Superior temporal gyrus (tissue), 1 donor: ENCODE measurements around the gene CTAGE8.
"Not testable (repeated sequence)": the region's sequence is repeated elsewhere in the genome, so short reads cannot be mapped to it uniquely, and the experiment has no call there.

Experiments
- DNase-seq: peaks from one replicate; pipeline ENCODE4 v3.0.0-alpha.2; 2016; ENCODE audit errors: extremely low spot score

The CTAGE8 gene

DNA sequence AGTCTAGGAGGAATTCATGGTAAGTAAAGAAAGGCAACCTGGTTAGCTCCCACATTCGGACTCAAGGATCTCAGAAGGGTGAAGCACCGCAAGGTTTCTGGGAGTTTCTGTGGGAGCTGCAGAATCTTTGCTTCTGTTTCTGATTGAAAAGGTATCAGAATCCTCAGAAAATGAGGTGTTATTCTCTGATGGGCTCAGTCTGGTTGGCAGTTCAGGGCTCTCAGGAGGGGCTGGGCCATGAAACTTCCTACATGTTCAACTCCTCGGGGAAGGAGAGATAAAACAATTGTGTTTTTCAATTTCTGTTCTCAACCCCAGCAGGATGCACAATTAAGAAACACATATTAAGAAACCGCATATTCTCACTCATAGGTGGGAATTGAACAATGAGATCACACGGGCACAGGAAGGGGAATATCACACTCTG, 13.6 kb downstream of the CTAGE8 start:
- DNase-seq: no peak

DNA sequence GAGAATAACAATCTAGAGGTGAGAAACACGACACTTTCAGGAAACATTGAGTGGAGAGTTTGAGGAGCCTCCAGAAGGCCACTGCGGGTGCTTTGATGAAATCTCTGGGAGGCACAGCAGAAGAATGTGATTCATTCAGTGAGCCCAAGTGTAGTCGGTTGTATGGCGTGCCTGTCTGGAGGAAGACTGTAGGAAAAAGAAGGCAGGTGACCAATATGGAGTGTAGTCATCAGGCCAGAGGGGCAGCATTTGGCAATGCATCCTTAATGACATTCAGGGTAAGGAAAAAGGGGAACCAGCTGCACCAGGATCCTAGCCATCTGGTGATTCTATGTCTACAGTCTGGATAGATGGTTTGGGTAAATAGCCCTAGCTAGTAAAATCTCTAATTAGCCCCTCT, 16.8 kb downstream of the CTAGE8 start:
- not testable (repeated sequence) for DNase-seq

DNA sequence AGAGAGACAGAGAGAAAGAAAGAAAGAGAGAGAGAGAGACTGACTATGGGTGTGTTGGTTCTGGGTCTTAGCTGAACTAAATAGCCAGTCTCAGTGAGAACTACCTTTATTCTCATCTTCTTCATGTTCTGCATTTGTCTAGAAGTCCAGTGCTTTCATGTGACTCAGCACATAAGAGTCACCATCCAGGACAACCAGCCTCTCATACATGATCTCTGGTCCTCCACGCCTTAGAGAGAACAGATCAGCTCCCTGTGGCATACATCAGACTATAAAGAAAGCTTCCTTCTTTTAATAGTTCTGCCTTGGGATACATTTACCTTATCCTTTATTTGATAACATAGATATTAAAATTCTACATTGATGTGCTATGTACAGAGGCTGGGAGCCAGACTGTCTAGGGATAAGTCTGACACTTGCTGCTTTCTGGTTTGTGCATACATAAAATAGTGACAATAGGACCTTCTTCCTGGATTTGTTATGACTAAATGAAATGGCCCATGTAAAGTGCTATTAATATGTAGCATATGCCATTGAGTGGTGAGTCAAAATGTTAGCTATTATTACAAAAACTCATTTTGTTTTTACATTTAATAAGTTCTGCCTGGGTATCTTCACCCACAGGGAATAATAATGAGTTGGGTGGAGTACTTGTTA, 21.3 kb downstream of the CTAGE8 start:
- DNase-seq: not testable (repeated sequence)

DNA sequence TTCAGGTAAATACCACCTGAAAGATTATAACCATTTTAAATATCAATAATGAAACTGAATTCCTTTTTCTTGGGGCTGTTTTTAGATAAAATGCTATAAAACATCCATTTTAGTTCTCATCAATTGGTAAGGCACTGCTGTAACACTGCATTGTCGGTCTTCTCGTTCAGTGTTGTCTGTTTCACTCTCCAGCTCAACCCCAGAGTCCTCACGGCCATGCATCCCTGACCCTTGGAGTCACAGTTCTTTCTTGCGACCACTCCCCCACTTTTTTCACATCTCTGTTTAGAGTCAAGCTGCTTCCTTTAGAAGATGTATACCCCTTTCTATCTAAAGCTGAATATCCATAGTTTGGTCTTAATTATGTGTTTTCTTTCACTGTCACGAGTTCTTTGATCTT, 22.1 kb downstream of the CTAGE8 start:
- DNase-seq: not testable (repeated sequence)

DNA sequence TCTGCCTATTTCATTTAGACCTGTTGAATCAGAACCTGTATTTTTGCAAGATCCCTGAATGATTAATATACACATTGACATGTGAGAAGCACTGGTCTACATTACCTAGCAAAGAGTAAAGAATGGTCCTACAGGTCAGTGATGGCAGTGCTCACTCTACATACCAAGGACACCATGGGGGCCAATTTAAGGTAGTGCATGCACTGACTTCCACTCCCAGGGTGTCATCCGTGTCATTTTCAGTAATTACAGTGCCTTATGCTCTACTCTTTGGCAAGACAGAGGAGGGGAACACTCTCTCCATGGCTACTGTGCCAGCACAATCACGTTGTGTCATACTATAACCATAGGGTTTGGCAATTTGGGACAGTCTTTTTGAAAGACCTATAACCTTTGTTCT, 23.7 kb downstream of the CTAGE8 start:
- DNase-seq: not testable (repeated sequence)

DNA sequence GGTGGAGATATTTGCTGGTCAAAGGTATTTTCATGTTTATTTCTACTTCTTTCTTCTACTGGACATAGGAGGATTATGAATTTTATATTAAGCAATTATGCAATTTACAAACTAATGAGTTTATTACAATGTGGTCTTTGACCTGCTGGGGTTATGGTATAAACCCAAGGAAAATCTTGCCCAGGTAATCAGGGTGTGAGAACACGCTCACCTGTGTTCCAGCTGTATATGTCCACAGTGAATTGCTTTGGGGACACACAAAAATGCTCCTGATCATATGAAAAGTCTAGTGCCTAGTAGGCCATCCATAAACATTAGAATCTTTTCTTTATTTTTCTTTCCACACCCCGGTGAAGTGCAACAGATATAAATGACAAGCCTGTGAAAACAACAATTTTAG, 29.7 kb downstream of the CTAGE8 start, which contains the start of gene OR2A42:
Gene OR2A42, minus strand, starts transcription at position 241 of the 400 bp plus-strand sequence. CDS start 6,762 bp downstream, outside the sequence.
- DNase-seq: not testable (repeated sequence)

DNA sequence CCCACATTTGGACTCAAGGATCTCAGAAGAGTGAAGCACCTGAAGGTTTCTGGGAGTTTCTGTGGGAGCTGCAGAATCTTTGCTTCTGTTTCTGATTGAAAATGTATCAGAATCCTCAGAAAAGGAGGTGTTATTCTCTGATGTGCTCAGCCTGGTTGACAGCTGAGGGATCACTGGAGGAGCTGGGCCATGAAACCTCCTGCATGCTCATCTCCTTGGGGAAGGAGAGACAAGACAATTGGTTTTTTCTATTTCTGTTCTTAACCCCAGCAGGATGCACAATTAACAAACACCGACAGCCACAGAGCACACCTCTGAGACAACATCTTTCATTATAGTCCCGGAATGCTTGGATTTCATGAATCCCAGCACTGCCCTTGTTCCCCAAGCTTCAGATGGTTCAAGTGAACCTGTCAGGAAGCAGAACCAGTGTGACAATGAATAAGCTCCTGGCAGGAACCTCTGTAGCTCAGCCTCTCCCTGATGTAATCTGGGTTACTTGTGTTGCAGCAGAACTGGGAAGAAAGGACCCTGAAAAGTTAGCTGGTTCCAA, 30.5 kb downstream of the CTAGE8 start:
- DNase-seq: not testable (repeated sequence)

DNA sequence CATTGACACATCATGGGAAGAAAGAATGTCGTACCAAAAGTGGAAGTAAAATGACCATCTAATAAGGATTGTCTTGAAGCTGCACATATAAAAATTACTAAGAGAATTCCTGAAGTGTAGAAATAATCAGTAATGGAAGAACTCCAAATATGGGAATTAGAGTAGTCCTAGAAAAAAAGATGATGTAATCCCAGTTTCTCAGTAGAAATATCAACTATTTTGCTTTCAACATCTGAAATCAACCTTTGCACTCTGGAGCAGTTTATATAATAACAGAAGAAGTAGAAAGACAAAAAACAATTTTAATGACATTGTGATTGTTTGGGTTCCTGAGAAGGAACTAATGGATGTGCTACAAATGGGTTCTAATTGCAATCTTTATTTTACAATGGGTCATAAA, 36.0 kb downstream of the CTAGE8 start:
- not testable (repeated sequence) for DNase-seq

DNA sequence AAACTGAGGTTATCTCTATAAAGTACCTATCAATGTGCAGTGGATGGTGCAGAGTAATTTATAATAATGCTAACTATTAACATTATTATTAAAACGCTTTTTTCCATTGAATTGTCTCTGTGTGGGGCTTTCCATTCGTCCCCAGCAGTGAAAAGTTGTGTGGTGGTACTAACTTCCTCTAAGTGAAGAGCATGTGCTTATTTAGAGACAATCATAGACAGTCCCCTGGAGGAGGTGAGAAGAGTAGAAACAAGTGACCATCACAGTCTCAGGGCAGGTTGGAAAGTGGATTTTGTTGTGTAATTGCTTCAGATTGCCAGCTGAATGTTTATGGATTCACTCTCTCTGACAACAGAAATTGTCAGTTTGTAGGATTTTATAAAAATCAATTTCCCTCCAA, 38.1 kb downstream of the CTAGE8 start:
- not testable (repeated sequence) for DNase-seq

DNA sequence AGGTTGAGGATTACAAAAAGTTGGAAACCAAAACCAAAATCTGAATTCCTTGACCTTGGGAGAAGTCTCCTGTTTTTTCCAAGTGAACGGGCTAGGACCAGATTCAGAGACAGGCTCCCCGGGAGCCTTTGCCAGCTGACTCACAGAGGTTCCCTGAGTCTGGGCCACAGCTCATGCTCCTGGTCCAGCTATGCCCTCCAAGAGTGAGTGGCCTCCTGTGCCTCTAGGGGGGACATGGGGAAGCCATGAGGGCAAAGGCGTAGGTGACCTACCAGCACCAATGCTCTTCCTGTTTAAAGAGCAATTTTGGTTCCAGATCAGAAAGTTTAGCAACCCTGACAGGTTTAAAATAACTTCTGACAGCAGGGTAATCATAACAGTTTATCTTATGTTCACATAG, 40.3 kb downstream of the CTAGE8 start:
- not testable (repeated sequence) for DNase-seq

DNA sequence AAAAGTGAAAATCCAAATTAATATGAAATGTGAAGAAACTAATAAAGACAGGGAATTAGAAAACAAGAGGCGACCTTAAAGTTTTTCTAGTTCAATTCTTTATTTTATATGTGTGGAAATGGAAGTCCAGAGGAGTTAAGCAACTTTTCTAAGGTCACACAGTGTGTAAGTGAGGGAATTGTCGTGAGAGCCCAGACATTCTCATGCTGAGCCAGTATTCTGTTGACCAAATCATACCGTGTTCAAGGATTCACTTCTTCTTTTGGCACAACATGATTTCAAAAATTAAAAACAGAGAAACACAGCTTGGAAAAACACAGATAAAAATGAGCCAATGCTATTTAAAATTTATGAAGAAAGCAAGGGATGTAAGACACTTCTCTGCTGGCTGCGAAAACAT, 42.2 kb downstream of the CTAGE8 start:
- peak; percentile 1 for DNase-seq

DNA sequence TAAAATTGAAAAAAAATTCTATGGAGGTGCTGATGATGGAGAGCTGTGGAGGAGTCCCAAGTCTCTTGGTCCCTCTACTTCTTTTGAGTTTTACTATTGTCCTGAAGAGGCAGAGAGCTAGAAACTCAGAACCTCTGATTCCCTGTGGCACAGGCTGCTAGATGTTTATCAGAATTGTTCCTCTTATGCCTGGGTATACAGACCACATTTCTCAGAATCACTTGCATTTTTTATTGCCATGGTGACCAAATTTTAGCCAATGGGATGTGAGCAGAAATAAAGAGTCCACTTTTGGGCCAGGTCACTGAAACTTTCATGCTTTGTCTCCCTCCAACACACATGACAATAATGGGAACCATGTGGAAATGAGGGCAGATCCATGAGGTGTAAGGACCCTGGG, 45.4 kb downstream of the CTAGE8 start:
- DNase-seq: not testable (repeated sequence)

DNA sequence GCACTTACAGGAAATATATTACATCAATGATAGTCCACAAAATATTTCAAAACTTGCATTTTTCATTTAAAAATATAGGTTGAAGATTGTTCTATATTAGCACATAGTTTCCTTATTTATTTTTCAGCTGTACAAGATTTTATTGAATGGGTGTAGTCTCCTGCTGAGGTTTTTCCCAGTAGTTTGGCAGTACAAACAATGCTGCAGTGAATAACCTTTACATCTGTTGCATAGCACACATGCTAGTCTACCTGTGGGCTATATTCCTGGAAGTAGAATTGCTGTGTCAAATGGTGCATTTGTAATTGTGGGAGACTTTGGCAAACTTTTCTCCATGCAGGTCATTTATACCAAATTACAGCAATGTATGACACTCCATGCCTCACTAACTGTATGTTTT, 48.6 kb downstream of the CTAGE8 start:
- DNase-seq: not testable (repeated sequence)

DNA sequence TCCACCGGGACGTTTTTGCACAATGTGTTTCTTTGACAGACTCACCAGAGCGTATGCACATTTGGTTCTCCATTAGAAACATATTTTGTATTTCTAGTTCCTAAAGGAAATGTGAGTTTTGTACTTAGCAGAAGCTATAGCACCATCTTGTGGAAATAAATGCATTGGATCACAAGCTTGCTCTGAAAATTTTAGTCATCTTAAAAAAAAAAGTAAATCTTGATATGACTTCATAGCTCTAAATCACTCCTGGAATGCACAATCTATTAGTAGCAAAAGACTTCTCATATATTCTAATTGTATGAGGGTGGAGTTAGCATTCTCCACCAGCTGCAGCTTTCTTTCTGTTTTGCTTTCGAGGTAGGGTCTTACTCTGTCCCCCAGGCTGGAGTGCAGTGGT, 49.9 kb downstream of the CTAGE8 start:
- not testable (repeated sequence) for DNase-seq

DNA sequence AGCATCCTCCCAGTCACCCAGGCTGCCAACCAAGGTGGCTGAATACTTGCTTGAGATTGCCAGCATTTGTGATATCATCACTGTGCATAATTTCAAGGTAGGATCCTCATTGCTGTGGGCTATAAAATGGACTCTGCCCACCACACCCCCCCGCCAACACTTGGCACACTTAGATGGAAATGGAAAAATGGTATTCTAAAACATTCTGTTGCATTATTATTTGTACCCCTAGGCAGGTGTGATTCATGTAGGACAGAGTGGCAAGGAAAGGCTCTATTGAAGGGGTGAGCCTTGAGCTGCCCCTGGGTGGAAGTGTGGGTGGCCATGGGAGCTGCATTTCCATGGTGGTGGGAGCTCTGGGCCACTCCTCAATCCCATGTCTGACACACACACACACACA, 50.5 kb downstream of the CTAGE8 start:
- not testable (repeated sequence) for DNase-seq

DNA sequence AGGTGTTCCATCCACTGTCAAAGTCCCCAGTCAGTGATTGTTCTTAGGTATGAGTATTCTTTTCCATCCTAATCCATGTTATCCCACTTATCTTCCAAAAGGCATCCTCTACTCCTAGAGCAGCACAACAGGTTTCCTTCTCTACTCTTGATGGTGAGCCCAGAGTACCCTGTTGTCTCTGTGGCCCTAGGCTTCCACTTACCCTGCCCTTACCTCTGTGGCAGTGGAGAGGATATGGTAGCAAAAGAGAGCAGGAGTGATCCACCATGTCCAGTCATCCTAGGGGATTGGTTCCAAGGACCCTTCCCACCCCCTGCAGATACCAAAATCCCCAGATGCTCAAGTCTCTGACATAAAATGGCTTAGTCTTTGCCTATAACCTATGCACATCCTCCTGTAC, 51.9 kb downstream of the CTAGE8 start:
- DNase-seq: not testable (repeated sequence)
